PFSK-1 (cell line): ENCODE measurements around the gene HOXC10.

Source experiments
- FOXP2 ChIP-seq: optimal IDR thresholded peaks from 2 replicates; pipeline ENCODE3; 2011; ENCODE audit warnings: borderline replicate concordance, control low read depth, inconsistent platforms; ENCODE audit not compliant: insufficient read depth; ENCODE audit errors: extremely low read length, extremely low read depth
- POLR2AphosphoS5 ChIP-seq: IDR thresholded peaks from 2 replicates; pipeline ENCODE4 v1.6.1; 2012; ENCODE audit warnings: low read depth, mild to moderate bottlenecking, control low read depth, low read length, moderate library complexity
- SIN3A ChIP-seq: IDR thresholded peaks from 2 replicates; pipeline ENCODE4 v1.6.1; 2012; ENCODE audit warnings: mild to moderate bottlenecking, low read length, moderate library complexity, borderline replicate concordance; ENCODE audit not compliant: insufficient read depth
- TAF1 ChIP-seq: IDR thresholded peaks from 2 replicates; pipeline ENCODE4 v1.6.1; 2012; ENCODE audit warnings: low read length, control low read depth, borderline replicate concordance; ENCODE audit not compliant: insufficient read depth
- TF ChIP-seq, protein P1 (sequence below), 2 experiments: IDR thresholded peaks; 2 replicates each; pipeline versions ENCODE4 v1.6.1 to v1.8.0; 2011 to 2012; ENCODE audit warnings: low read depth in 2 of 2, low read length in 2 of 2, control low read depth in 1 of 2, inconsistent platforms in 1 of 2, mild to moderate bottlenecking in 1 of 2, moderate library complexity in 1 of 2; ENCODE audit not compliant: insufficient read depth in 1 of 2

The HOXC10 gene

GRCh38 chr12:54020591-54021405, 35.9 kb downstream of the HOXC10 start:
- no peak for TF ChIP-seq SIN3A
- TF ChIP-seq FOXP2: no peak
- no peak for TF ChIP-seq POLR2AphosphoS5

GRCh38 chr12:54021432-54022013, 36.6 kb downstream of the HOXC10 start:
- TF ChIP-seq FOXP2 (peak; percentile 78), POLR2AphosphoS5 (no peak)

DNA sequence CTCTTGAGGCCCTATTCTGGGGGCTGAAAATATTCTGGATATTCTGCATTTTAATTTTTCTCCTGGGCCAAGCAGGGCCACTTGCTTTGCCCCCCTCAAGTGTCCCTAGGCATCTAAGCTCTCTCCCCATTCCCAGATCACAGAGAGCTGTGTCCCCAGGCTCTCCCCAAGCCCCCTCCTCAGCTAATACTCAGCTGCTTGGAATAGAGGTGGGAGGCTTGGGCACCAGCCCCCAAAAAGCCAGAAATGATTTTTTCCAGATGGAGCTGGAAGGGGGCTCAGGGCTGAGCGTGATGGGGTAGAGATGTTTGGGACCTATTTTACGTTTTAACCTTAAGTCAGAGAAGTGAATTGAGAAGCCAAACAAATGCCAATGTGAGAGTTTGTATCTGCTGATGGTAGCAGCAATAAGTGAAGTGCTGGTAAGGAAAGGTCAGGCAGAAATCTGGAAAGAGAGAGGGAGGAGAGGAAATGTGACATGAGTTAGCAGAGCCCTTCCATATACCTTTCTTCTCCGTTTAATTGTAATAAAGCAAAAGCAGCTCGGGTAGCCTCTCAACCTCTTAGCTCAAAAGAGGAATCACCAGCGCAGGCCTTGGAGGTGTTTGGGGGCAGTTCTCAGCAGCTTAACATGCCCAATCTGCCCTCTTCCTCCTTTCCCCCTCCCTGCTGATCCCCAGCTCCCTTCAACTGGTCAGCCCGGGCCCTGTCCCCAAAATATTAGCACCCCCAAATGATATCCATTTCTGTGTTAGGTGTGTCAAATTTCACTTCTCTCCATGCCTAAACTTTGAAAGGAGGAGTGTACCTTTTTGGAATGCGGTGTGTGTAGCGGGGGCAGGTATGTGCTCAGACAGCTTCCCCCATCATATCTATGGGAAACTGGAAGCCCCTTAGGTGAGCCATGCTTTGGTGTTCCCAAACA, 38.3 kb downstream of the HOXC10 start:
- TF ChIP-seq FOXP2: no peak
- TF ChIP-seq TAF1: no peak
- no peak for TF ChIP-seq SIN3A
- TF ChIP-seq POLR2AphosphoS5: no peak
- TF ChIP-seq, protein P1, sequence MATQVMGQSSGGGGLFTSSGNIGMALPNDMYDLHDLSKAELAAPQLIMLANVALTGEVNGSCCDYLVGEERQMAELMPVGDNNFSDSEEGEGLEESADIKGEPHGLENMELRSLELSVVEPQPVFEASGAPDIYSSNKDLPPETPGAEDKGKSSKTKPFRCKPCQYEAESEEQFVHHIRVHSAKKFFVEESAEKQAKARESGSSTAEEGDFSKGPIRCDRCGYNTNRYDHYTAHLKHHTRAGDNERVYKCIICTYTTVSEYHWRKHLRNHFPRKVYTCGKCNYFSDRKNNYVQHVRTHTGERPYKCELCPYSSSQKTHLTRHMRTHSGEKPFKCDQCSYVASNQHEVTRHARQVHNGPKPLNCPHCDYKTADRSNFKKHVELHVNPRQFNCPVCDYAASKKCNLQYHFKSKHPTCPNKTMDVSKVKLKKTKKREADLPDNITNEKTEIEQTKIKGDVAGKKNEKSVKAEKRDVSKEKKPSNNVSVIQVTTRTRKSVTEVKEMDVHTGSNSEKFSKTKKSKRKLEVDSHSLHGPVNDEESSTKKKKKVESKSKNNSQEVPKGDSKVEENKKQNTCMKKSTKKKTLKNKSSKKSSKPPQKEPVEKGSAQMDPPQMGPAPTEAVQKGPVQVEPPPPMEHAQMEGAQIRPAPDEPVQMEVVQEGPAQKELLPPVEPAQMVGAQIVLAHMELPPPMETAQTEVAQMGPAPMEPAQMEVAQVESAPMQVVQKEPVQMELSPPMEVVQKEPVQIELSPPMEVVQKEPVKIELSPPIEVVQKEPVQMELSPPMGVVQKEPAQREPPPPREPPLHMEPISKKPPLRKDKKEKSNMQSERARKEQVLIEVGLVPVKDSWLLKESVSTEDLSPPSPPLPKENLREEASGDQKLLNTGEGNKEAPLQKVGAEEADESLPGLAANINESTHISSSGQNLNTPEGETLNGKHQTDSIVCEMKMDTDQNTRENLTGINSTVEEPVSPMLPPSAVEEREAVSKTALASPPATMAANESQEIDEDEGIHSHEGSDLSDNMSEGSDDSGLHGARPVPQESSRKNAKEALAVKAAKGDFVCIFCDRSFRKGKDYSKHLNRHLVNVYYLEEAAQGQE (IDR thresholded peaks at IDR 0.05; ENCODE audit: insufficient read depth in 1 of 2, low read depth in 2 of 2, low read length in 2 of 2): no peak

- TF ChIP-seq POLR2AphosphoS5: no peak
These were observed 39.2 kb downstream of the HOXC10 start for GRCh38 chr12:54024127-54024526.

GRCh38 chr12:54024581-54025305, 39.8 kb downstream of the HOXC10 start:
- no peak for TF ChIP-seq SIN3A
- no peak for TF ChIP-seq TAF1
- TF ChIP-seq FOXP2: no peak
- TF ChIP-seq, protein P1 (IDR thresholded peaks at IDR 0.05; ENCODE audit: insufficient read depth in 1 of 2, low read depth in 2 of 2, low read length in 2 of 2): no peak
- TF ChIP-seq POLR2AphosphoS5: no peak

GRCh38 chr12:54025499-54026405, 40.8 kb downstream of the HOXC10 start:
- TF ChIP-seq SIN3A (no peak), FOXP2 (no peak), POLR2AphosphoS5 (no peak), TAF1 (no peak)
- TF ChIP-seq, protein P1 (IDR thresholded peaks at IDR 0.05; ENCODE audit: insufficient read depth in 1 of 2, low read depth in 2 of 2, low read length in 2 of 2): no peak
